Measurements from ENCODE around the gene MACROD2. TPM values are rescaled to one million over a fixed set of nuclear protein-coding genes. Genes with fewer than 3 reads are reported as not detected.

MACROD2 gene
- total and polyA plus RNA-seq, 8 donors: 0.78 to 31.3 (median 10.9) TPM; not detected in 1

DNA sequence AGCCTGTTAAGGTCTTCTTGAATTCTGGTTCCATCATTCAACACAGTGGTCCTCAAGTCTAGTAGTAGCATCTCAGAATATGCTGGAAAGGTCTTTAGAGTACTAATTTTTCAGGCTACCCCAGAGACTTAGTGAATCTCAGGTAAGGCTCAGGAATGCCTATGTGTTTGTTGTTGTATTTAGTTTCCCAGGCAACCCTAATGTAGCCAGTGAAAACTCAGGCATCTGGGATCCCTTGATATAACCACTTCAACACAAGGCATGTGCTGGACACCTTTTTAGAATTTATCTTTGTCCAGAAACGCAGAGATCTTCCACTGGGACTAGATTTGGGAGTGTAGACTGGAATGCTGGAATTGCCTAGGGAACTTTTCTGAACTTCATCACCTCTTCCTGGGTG lies 940.0 kb downstream of the MACROD2 start:
- H3K36me3 ChIP-seq: no peaks in the 10 kb centered on the region
- H3K27ac ChIP-seq: no peak overlapping the region
- no peaks in the 10 kb centered on the region for H3K4me1 ChIP-seq
- no peaks in the 10 kb centered on the region for H3K27me3 ChIP-seq
- H3K4me3 ChIP-seq: no peak overlapping the region
- intact Hi-C loops (cut with DNase I; ENCODE audit: low total_unique reads): no loop called here
- whole genome bisulfite sequencing, 5 donors: 60 to 83% (median 68%) methylated on average over 1 of the region's 1 CpG
- H3K9me3 ChIP-seq: peaks cover 0 to 4% (median 2%) of the 10 kb centered on the region in 4 donors
- TF ChIP-seq POLR2AphosphoS5 (IDR thresholded peaks at IDR 0.05) (no peak), CTCF (IDR thresholded peaks at IDR 0.05) (no peak), EP300 (IDR thresholded peaks at IDR 0.05) (no peak), POLR2A (IDR thresholded peaks at IDR 0.05) (no peak)
- no peak for DNase-seq

GRCh38 chr20:14937021-14937420 lies 941.7 kb downstream of the MACROD2 start:
- peaks cover 0 to 7% (median 2%) of the 10 kb centered on the region in 4 donors for H3K9me3 ChIP-seq
- intact Hi-C loops (cut with DNase I; ENCODE audit: low total_unique reads): no loop called here
- no peak overlapping the region for H3K4me3 ChIP-seq
- no peaks in the 10 kb centered on the region for H3K27me3 ChIP-seq
- 69 to 94% (median 88%) methylated on average over 3 of the region's 3 CpGs for WGBS, 5 donors
- H3K27ac ChIP-seq: no peak overlapping the region
- no peaks in the 10 kb centered on the region for H3K36me3 ChIP-seq
- no peaks in the 10 kb centered on the region for H3K4me1 ChIP-seq
- DNase-seq: no peak
- TF ChIP-seq CTCF (IDR thresholded peaks at IDR 0.05) (no peak), POLR2AphosphoS5 (IDR thresholded peaks at IDR 0.05) (no peak), POLR2A (IDR thresholded peaks at IDR 0.05) (no peak), EP300 (IDR thresholded peaks at IDR 0.05) (no peak)

- Histone ChIP-seq H3K4me3 (no peak overlapping the region), H3K9me3 (peaks cover 0 to 7% (median 2%) of the 10 kb centered on the region in 4 donors), H3K27ac (no peak overlapping the region), H3K27me3 (no peaks in the 10 kb centered on the region), H3K4me1 (no peaks in the 10 kb centered on the region), H3K36me3 (no peaks in the 10 kb centered on the region)
- WGBS, 5 donors: 85 to 92% (median 87%) methylated on average over 2 of the region's 2 CpGs
- TF ChIP-seq EP300 (IDR thresholded peaks at IDR 0.05) (no peak), CTCF (IDR thresholded peaks at IDR 0.05) (no peak), POLR2A (IDR thresholded peaks at IDR 0.05) (no peak)
- no peak for DNase-seq
- intact Hi-C loops (cut with DNase I; ENCODE audit: low total_unique reads): no loop called here
Observed at GRCh38 chr20:14937846-14938245, 942.5 kb downstream of the MACROD2 start.

DNA sequence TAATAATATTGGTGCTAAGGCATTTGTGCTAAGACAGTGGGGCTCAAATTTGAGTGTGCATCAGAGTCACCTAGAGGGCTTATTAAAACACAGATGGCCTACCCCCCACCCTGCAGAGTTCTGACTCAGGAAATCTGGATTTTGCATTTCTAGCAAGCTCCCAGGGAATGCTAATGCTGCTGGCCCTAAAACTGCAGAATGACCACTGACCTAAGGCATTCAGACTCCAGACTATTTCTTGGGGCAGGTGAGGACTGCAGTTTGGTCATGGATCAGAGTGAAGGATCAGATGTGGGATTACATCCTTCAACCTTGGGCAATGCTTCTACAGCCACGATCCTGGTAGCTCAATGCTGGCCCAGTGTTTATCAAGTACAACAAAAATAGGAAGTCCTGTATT lies 952.2 kb downstream of the MACROD2 start:
- no peak for DNase-seq
- no peaks in the 10 kb centered on the region for H3K36me3 ChIP-seq
- intact Hi-C loops (cut with DNase I; ENCODE audit: low total_unique reads): no loop called here
- no peak overlapping the region for H3K27ac ChIP-seq
- no peaks in the 10 kb centered on the region for H3K27me3 ChIP-seq
- no peak overlapping the region for H3K4me3 ChIP-seq
- H3K4me1 ChIP-seq: no peaks in the 10 kb centered on the region
- H3K9me3 ChIP-seq: no peaks in the 10 kb centered on the region
- TF ChIP-seq CTCF (IDR thresholded peaks at IDR 0.05): no peak
- TF ChIP-seq POLR2AphosphoS5 (IDR thresholded peaks at IDR 0.05): no peak
- TF ChIP-seq POLR2A (IDR thresholded peaks at IDR 0.05): no peak
- WGBS, 5 donors: 25 to 86% (median 70%) methylated on average over 1 of the region's 1 CpG
